Activated B cell treated with CpG ODN at 0.5 μM for 24 hours (primary cell): ENCODE data around the gene EXD3. TPM values are rescaled to one million over a fixed set of nuclear protein-coding genes. Genes with fewer than 3 reads are reported as not detected.

ENCODE experiments used
- ATAC-seq: fragments of 200-7000 bp; cut with Tn5 transposase; one replicate; pipeline ENCODE4 v1.10.0; 2021; ENCODE audit warnings: low read depth, mild to moderate bottlenecking, moderate library complexity
- CTCF ChIA-PET: fragments of 350-600 bp; sonication (Branson Sonifier 250); formaldehyde crosslinking; loops from one replicate; lab custom pipeline; 2021; ENCODE audit warnings: antibody characterized with exemption; lab: Charles Lee
- POLR2A ChIA-PET: fragments of 350-600 bp; sonication (Branson Sonifier 250); formaldehyde crosslinking; loops from one replicate; lab custom pipeline; 2021; ENCODE audit warnings: antibody characterized with exemption; lab: Charles Lee
- DNase-seq: peaks from one replicate; pipeline ENCODE4 v3.0.0; 2022
- H3K27ac Mint-ChIP-seq: one replicate; pipeline ENCODE4 v1.8.0; 2020; ENCODE audit warnings: mixed read lengths
- H3K27me3 Mint-ChIP-seq: one replicate; pipeline ENCODE4 v1.8.0; 2021; ENCODE audit warnings: mixed read lengths
- H3K36me3 Mint-ChIP-seq: one replicate; pipeline ENCODE4 v1.8.0; 2021; ENCODE audit warnings: low read depth, mixed read lengths
- H3K4me1 Mint-ChIP-seq: one replicate; pipeline ENCODE4 v1.8.0; 2021; ENCODE audit warnings: mixed read lengths
- H3K4me3 Mint-ChIP-seq: one replicate; pipeline ENCODE4 v1.8.0; 2020; ENCODE audit warnings: mild to moderate bottlenecking, mixed read lengths
- H3K9me3 Mint-ChIP-seq: one replicate; pipeline ENCODE4 v1.8.0; 2020; ENCODE audit warnings: mixed read lengths
- intact Hi-C: fragments of 100-400 bp; cut with micrococcal nuclease; formaldehyde crosslinking; loops from one replicate; pipeline ENCODE4 v1.15.1; 2024
- total RNA-seq: library from RNA; stranded (reverse); gene quantifications from 2 replicates; pipeline ENCODE4 v1.2.3, GENCODE V29; 2022
- TF ChIP-seq, protein P1 (sequence below): fragments of 200-600 bp; IDR thresholded peaks from one replicate; pipeline ENCODE4 v1.8.0; 2022; ENCODE audit warnings: antibody characterized with exemption, mild to moderate bottlenecking

EXD3 gene
- total RNA-seq, 1 donor from 2014 or later: 12.8 TPM

DNA sequence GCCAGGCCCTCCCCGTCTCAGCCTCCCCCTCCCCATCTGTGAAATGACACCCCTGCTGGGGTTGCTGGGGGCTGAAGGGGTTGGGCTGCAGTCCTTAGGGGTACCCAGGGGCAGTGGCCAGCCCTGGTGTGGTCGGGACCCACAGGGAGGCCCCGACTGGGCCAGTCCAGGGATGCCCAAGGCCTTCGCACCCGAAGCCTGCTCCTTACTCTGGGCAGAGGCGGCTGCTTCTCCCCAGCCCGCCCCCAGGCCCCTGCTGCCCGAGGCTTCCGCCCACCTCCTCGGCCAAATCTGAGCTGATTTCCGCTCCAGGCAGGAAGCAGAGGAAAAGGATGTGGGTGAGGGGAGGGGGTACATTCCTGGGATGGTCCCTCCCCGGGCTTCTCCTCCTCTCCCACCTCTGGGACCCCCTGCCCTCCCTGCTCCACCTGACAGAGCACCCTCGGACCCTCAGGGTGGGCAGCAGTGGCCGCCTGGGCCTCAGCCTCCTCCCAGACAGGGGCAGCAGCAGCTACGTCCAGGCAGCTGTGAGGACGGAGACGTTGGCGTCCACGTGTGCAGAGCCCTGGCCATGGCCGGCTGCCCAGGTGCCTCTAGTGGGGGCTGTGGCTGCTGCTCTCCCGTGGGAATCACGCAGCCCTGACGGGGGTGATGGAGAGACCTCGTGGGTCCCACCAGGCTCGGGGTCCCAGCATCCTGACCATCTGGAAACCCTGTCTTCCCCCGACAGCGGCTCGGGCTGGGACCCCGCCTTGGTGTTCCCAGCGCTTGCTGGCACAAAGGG, 116.7 kb downstream of the EXD3 start:
- CTCF ChIA-PET: no interaction called here
- no peak overlapping the region for H3K4me3 Mint-ChIP-seq
- TF ChIP-seq, protein P1, sequence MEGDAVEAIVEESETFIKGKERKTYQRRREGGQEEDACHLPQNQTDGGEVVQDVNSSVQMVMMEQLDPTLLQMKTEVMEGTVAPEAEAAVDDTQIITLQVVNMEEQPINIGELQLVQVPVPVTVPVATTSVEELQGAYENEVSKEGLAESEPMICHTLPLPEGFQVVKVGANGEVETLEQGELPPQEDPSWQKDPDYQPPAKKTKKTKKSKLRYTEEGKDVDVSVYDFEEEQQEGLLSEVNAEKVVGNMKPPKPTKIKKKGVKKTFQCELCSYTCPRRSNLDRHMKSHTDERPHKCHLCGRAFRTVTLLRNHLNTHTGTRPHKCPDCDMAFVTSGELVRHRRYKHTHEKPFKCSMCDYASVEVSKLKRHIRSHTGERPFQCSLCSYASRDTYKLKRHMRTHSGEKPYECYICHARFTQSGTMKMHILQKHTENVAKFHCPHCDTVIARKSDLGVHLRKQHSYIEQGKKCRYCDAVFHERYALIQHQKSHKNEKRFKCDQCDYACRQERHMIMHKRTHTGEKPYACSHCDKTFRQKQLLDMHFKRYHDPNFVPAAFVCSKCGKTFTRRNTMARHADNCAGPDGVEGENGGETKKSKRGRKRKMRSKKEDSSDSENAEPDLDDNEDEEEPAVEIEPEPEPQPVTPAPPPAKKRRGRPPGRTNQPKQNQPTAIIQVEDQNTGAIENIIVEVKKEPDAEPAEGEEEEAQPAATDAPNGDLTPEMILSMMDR: no peak
- peaks cover 10% of the 10 kb centered on the region for H3K4me1 Mint-ChIP-seq
- POLR2A ChIA-PET: interaction anchor here (0.6 to 1.2 kb wide), 3 partner anchors 15 to 66 kb away, joined by 3 to 6 read pairs (median 3); partner anchors contain the start of gene TUBB4B
- no peak for ATAC-seq
- H3K36me3 Mint-ChIP-seq: no peaks in the 10 kb centered on the region
- no peaks in the 10 kb centered on the region for H3K9me3 Mint-ChIP-seq
- intact Hi-C loops: no loop called here
- DNase-seq: no peak
- H3K27ac Mint-ChIP-seq: no peak overlapping the region
- no peaks in the 10 kb centered on the region for H3K27me3 Mint-ChIP-seq

DNA sequence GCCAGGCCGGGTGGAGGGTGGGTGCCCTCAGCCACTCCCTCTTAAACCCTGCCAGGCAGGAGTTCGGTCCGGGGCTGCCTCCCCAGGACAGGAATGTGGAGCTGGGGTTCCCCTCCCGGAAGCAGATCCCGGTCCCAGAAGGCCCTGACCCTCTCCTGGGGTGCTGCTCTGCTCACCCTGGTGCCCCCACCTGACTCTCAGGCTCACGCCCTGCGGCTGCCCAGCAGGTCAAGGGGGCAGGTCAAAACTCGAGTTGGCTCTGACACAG, 117.2 kb downstream of the EXD3 start:
- Mint-ChIP-seq H3K27me3 (peaks cover 1% of the 10 kb centered on the region), H3K4me3 (no peak overlapping the region), H3K4me1 (peaks cover 11% of the 10 kb centered on the region), H3K27ac (no peak overlapping the region), H3K36me3 (no peaks in the 10 kb centered on the region), H3K9me3 (no peaks in the 10 kb centered on the region)
- CTCF ChIA-PET: no interaction called here
- ATAC-seq (no peak), DNase-seq (no peak)
- intact Hi-C loops: no loop called here
- TF ChIP-seq, protein P1: no peak
- POLR2A ChIA-PET: no interaction called here

DNA sequence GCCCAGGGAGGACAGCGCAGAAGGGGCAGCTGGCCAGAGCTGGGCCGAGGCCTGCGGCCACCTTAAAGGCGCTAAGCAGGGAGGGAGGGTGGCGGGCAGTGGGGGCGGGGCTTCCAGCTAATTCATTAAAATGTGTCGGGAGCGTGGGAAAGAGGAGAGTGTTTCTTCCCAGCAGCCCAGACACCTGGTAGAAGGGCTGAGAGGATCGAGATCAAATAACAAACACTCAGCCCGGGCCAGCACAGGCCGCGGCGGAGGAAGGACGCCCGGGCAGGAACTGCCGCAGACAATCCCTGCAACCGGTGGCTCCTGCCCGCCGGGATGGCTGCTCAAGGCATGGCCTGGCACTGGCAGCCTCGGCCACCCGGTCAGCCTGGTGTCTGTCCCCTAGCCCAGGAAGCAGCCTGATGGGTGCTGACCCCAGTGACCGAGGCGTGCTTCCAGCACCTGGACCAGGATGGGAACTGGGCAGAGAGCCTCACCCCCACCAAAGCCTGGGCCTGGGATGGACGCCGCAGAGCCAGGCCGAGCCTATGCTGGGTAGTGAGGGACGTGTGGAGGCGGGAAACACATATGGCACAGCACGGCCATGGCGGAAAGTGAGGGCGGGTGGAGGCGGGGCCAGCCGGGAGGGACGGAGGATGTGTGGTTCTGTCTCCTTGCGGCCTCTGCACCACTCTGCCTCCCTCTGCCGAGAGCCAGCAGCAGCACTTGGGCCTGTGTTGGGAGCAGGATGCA, 117.7 kb downstream of the EXD3 start:
- ATAC-seq (peak; percentile 20), DNase-seq (no peak)
- Mint-ChIP-seq H3K27ac (no peak overlapping the region), H3K36me3 (no peaks in the 10 kb centered on the region), H3K9me3 (no peaks in the 10 kb centered on the region), H3K27me3 (peaks cover 3% of the 10 kb centered on the region), H3K4me1 (peaks cover 13% of the 10 kb centered on the region), H3K4me3 (peak overlapping the region; percentile 19)
- intact Hi-C loops: no loop called here
- POLR2A ChIA-PET: interaction anchor here (2.1 kb wide), 1 partner anchor 12 kb away, joined by 4 read pairs; no protein-coding TSS in a partner anchor
- TF ChIP-seq, protein P1: no peak
- CTCF ChIA-PET: no interaction called here

DNA sequence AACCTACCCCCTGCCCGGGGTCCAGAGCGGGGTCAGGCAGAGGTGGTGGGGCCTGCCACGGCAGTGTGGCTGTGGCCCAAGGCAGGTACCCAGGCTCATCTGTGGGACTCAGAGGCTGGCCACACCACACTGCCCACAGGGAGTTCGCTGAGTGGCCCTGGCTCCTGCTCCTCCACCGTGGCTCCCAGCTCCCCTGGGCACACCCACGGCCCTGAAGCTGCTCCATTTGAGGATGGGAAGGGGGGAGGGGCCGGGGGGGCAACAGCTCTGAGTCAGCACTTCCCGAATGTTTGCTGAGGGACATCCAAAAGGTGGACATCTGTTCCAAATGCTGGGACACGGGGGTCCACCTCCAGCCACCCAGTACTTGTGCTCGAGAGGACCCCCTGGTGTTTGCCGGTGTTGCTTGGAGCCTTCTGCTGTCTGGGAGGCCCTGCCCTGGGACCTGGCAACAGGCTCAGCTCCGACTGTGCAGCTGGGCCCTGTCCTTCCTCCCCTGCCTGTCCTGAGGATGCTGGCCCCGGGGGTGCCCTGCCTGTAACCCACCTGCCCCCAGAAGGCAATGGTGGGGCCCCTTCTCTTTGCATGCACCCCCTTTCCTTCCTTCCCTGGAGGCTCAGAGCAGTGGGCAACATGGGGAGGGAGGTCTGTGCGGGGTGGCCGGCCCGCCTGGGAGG, 118.4 kb downstream of the EXD3 start:
- no peak for DNase-seq
- Mint-ChIP-seq H3K27me3 (peaks cover 7% of the 10 kb centered on the region), H3K36me3 (no peaks in the 10 kb centered on the region), H3K9me3 (no peaks in the 10 kb centered on the region), H3K27ac (no peak overlapping the region), H3K4me3 (no peak overlapping the region), H3K4me1 (peaks cover 16% of the 10 kb centered on the region)
- TF ChIP-seq, protein P1: no peak
- ChIA-PET POLR2A (interaction anchor here (2.1 kb wide), 1 partner anchor 13 kb away, joined by 4 read pairs; no protein-coding TSS in a partner anchor), CTCF (no interaction called here)
- ATAC-seq: no peak
- intact Hi-C loops: no loop called here
